Kidney epithelial cell (primary cell): ENCODE measurements around the gene CBLIF. TPM values are rescaled to one million over a fixed set of nuclear protein-coding genes. Genes with fewer than 3 reads are reported as not detected.
"Not testable (repeated sequence)": the region's sequence is repeated elsewhere in the genome, so short reads cannot be mapped to it uniquely, and the experiment has no call there.

Experiments
- DNase-seq: peaks from one replicate; pipeline ENCODE4 v3.0.0-alpha.2; 2010; ENCODE audit warnings: low read depth
- H3K27me3 ChIP-seq: 2 replicates; pipeline ENCODE4 v1.6.0; 2011; ENCODE audit warnings: low read length; ENCODE audit not compliant: control insufficient read depth, insufficient read depth
- H3K36me3 ChIP-seq: 2 replicates; pipeline ENCODE4 v1.5.1; 2011; ENCODE audit warnings: low read length; ENCODE audit not compliant: control insufficient read depth, insufficient read depth
- H3K4me3 ChIP-seq: 2 replicates; pipeline ENCODE4 v1.5.1; 2011; ENCODE audit warnings: low read depth, mild to moderate bottlenecking, control low read depth, low read length
- total RNA-seq: library from RNA; depleted of rRNA; stranded (reverse); fragments of >200 nt; gene quantifications from 2 replicates; pipeline ENCODE4 v1.2.3, GENCODE V29; 2015
- TF ChIP-seq, protein P1 (sequence below): IDR thresholded peaks from 2 replicates; pipeline ENCODE4 v1.5.1; 2011; ENCODE audit warnings: mild to moderate bottlenecking, moderate library complexity, low read length, control low read depth, inconsistent platforms; ENCODE audit not compliant: insufficient read depth, poor library complexity, severe bottlenecking

CBLIF gene
- total RNA-seq, 1 donor from 2014 or later: not detected

GRCh38 chr11:59818572-59818971 lies 26.7 kb downstream of the CBLIF start:
- TF ChIP-seq, protein P1, sequence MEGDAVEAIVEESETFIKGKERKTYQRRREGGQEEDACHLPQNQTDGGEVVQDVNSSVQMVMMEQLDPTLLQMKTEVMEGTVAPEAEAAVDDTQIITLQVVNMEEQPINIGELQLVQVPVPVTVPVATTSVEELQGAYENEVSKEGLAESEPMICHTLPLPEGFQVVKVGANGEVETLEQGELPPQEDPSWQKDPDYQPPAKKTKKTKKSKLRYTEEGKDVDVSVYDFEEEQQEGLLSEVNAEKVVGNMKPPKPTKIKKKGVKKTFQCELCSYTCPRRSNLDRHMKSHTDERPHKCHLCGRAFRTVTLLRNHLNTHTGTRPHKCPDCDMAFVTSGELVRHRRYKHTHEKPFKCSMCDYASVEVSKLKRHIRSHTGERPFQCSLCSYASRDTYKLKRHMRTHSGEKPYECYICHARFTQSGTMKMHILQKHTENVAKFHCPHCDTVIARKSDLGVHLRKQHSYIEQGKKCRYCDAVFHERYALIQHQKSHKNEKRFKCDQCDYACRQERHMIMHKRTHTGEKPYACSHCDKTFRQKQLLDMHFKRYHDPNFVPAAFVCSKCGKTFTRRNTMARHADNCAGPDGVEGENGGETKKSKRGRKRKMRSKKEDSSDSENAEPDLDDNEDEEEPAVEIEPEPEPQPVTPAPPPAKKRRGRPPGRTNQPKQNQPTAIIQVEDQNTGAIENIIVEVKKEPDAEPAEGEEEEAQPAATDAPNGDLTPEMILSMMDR: no peak
- no peak overlapping the region for H3K4me3 ChIP-seq
- no peak for DNase-seq

DNA sequence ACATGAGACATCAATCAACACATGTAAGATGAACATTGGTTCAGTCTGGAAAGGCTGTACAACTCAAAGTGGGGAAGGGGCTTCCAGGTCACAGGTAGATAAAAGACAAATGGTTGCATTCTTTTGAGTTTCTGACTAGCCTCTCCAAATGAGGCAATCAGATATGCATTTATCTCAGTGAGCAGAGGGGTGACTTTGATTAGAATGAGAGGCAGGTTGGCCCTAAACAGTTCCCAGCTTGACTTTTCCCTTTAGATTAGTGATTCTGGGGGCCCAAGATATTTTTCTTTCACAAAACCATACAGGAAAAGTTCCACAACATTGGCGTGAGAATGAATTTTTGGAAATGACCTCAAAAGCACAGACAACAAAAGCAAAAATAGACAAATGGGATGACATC lies 28.9 kb downstream of the CBLIF start:
- not testable (repeated sequence) for H3K27me3 ChIP-seq, H3K36me3 ChIP-seq, H3K4me3 ChIP-seq, DNase-seq

More at GRCh38 chr11:59818572-59818971, 26.7 kb downstream of the CBLIF start:
- H3K36me3 ChIP-seq: no peaks in the 10 kb centered on the region
- no peaks in the 10 kb centered on the region for H3K27me3 ChIP-seq

GRCh38 chr11:59815754-59816153 lies 29.5 kb downstream of the CBLIF start:
- no peaks in the 10 kb centered on the region for H3K27me3 ChIP-seq
- DNase-seq: no peak
- TF ChIP-seq, protein P1: no peak
- H3K36me3 ChIP-seq: no peaks in the 10 kb centered on the region
- H3K4me3 ChIP-seq: no peak overlapping the region

DNA sequence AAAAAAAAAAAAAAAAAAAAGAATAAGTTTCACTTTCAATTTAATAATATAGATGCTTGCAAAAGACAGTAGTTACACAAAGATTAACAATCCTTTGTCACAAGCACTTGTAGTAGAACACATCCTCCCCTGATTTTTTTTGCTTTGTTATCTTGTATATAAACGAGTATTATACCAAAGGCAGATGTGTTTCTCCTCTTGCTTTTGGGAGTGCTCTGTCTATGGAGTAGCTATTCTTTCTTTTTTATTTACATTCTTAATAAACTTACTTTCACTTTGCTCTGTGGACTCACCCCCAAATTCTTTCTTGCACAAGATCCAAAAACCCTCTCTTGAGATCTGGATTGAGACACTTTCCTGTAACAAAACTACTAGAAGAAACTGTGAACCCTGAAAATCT lies 31.3 kb downstream of the CBLIF start:
- DNase-seq: no peak
- no peaks in the 10 kb centered on the region for H3K36me3 ChIP-seq
- H3K27me3 ChIP-seq: no peaks in the 10 kb centered on the region
- TF ChIP-seq, protein P1: no peak
- no peak overlapping the region for H3K4me3 ChIP-seq

GRCh38 chr11:59813364-59813763 lies 31.9 kb downstream of the CBLIF start:
- TF ChIP-seq, protein P1: no peak
- H3K4me3 ChIP-seq: no peak overlapping the region
- no peaks in the 10 kb centered on the region for H3K36me3 ChIP-seq
- no peak for DNase-seq
- no peaks in the 10 kb centered on the region for H3K27me3 ChIP-seq

- TF ChIP-seq, protein P1: no peak
- no peaks in the 10 kb centered on the region for H3K36me3 ChIP-seq
- no peak for DNase-seq
- no peak overlapping the region for H3K4me3 ChIP-seq
- no peaks in the 10 kb centered on the region for H3K27me3 ChIP-seq
These were observed 33.1 kb downstream of the CBLIF start for GRCh38 chr11:59812220-59812619.
